ENCODE data around the gene CAMK1. TPM values are rescaled to one million over a fixed set of nuclear protein-coding genes. Genes with fewer than 3 reads are reported as not detected.
A peak's percentile ranks its signal among the peaks of the same experiment; 100 is the strongest.

The CAMK1 gene
- total RNA-seq, 1 experiment from 2014 or later: 5.8 TPM

DNA sequence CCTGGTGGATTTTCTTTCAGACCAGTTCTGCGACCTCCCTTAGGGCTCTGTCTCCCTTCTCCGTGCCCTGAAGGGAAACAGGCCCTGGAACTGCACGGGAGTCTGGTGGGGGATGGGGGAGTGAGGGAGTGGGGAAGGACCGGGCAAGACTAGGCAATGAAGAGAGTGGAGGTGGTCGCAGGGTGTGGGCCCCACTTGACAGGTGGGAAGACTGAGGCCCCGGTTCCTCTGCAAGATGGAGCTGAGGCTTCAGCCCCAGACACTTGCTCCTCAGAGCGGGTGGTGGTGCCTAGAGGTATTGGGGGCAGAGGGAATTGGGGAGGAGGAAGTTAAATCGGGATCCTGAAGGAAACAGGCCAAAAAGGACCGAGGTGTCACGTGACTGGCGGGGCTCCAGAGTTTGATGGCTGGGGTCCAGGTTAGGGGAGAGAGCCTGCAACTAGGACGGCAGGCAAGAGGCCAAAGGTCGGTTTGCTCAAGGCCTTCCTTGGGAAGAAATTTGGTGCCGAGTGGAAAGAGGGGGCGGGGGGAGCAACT is 597 bp upstream of the CAMK1 start:
- DNase-seq: no peak
- Histone ChIP-seq H3K27ac (no peak overlapping the region), H3K4me3 (peak overlapping the region; percentile 50; the same call in 1 of the 2 replicates), H3K4me1 (no peaks in the 10 kb centered on the region), H3K27me3 (no peaks in the 10 kb centered on the region), H3K9me3 (replicated peaks) (no peaks in the 10 kb centered on the region), H3K36me3 (no peaks in the 10 kb centered on the region)

DNA sequence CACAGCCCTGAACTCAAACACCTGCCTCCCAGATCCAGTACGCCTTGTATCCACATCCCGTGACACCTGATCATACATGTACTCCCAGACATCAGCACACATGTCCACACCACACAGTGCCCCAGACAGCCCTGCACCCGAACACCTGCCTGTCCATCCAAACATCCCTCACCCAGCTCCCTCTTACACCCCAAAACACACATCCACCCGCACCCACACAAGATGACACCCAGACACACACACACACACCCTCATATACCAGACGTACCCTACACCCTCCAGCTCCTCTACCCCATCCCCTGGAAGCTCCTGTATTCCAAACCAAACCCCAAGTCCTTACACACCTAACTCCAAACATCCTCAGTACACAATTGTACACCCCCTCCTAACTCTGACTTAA is 735 bp downstream of the CAMK1 start:
- Histone ChIP-seq H3K9me3 (replicated peaks) (no peaks in the 10 kb centered on the region), H3K4me3 (no peak overlapping the region), H3K27me3 (no peaks in the 10 kb centered on the region), H3K27ac (no peak overlapping the region), H3K4me1 (no peaks in the 10 kb centered on the region), H3K36me3 (no peaks in the 10 kb centered on the region)
- no peak for DNase-seq

DNA sequence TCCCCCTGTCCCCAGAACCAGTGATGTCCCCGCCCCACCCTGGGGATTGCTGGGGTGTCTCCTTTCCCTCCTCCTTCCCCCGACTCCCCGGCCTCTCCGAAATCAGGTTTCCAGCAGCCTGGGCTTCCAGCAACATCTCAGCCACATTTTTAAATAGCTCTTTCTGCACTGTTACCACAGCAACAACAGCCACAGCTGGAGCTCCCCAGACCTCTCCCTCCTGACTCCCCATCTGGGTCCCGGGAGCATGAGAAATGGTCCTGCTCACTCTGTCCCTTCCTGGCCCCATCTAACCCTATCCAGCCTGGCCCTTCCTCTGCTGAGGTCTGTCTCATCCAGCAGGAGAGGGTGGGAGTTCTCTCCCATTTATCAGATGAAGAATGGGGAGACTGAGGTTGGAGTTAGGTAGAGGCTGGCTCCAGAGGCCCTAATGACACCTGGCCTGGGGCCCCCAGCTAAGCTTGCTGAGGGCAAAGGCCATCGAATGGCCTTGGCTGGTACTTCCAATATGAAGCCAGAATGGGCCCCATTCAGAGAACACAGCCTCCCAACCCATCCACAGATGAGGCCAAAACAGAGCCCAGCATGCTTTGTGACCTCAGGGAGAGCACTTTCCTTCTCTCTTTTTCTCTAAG is 1.5 kb downstream of the CAMK1 start:
- no peak for DNase-seq
- no peak overlapping the region for H3K27ac ChIP-seq
- H3K4me1 ChIP-seq: no peaks in the 10 kb centered on the region
- no peaks in the 10 kb centered on the region for H3K36me3 ChIP-seq
- no peaks in the 10 kb centered on the region for H3K9me3 ChIP-seq (replicated peaks)
- H3K27me3 ChIP-seq: no peaks in the 10 kb centered on the region
- no peak overlapping the region for H3K4me3 ChIP-seq

DNA sequence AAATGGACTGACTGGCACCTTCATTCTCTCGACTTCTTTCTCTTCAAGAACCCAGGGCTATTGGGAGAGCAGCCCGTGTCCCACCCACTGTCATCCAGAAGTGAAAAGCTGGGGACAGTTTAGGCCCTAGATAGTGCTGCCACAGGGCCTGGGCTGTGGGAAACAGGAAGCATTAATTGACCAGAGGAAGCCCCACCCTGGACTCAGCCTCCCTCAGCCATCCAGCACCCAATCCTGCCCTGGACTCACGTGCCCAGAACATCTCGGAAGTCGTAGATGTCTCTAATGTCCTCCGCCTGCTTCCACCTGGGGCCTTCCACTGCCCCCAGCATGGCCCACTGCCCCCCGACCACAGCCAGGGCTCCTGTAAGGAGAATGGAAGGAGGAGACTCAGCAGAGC is 2.3 kb downstream of the CAMK1 start:
- Histone ChIP-seq H3K4me3 (no peak overlapping the region), H3K9me3 (replicated peaks) (no peaks in the 10 kb centered on the region), H3K27me3 (no peaks in the 10 kb centered on the region), H3K4me1 (no peaks in the 10 kb centered on the region), H3K27ac (no peak overlapping the region), H3K36me3 (no peaks in the 10 kb centered on the region)
- no peak for DNase-seq

DNA sequence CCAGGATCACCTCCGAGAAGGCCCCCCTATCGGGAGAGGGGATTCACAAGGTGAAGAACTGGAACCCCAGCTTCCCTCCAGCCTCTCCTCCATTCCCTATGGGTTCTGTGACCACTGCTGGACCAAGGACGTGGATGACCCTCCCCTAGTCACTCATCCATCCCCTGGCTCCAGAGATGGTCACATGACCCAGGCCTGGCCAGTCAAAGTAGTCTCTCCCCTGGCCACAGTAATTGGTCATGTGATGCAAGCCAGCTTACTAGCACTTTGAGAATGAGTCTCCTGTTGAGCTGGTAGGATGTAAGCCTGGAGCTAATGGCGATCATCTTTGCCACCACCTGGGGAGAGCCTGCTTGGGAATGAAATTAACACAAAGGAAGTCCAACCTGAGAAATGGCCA is 3.9 kb downstream of the CAMK1 start:
- no peak overlapping the region for H3K27ac ChIP-seq
- no peak for DNase-seq

DNA sequence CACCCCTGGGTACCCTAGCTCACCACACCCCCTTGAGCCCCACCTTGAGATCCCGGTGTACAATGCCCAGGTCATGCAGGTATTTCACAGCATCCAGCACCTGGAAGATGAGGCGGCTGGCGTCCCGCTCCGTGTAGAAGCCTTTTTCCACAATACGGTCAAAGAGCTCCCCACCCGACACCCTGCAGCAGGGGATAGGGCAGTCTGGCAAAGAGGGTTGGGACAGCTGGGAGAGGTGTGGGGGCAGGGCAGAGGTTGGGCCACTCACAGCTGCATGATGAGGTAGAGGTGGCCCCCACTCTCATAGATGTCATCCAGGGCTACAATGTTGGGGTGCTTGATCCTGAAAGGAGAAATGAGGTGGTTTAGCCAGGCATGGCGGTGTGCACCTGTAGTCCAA is 6.9 kb downstream of the CAMK1 start:
- no peak for DNase-seq
- no peaks in the 10 kb centered on the region for H3K4me1 ChIP-seq
- no peak overlapping the region for H3K4me3 ChIP-seq
- no peak overlapping the region for H3K27ac ChIP-seq
- peaks cover 5% of the 10 kb centered on the region for H3K36me3 ChIP-seq
- H3K27me3 ChIP-seq: no peaks in the 10 kb centered on the region
- H3K9me3 ChIP-seq (replicated peaks): no peaks in the 10 kb centered on the region

More for the DNA sequence above, 3.9 kb downstream of the CAMK1 start:
- H3K4me1 ChIP-seq: no peaks in the 10 kb centered on the region
- no peaks in the 10 kb centered on the region for H3K27me3 ChIP-seq
- H3K9me3 ChIP-seq (replicated peaks): no peaks in the 10 kb centered on the region
- H3K36me3 ChIP-seq: no peaks in the 10 kb centered on the region
- no peak overlapping the region for H3K4me3 ChIP-seq

DNA sequence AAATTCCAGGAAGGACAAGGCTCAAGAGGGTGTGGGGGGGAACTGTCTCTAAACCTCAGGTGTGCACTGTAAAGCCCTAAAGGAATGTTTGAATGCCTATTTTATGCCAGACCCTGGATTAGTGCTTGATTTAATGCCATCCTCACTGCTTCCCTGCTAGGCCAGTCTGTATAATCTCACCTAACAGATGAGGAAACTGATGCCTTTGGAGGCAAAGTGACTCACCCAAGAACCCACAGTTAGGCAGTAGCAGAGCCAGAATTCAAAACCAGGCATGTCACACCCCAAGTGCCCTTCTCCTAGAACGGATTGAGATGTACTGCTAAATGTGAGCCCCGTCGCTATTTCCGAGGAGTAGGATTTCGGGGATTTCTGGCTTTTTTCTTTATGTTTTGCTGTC is 7.8 kb downstream of the CAMK1 start:
- Histone ChIP-seq H3K36me3 (peaks cover 8% of the 10 kb centered on the region), H3K27ac (no peak overlapping the region), H3K27me3 (no peaks in the 10 kb centered on the region), H3K9me3 (replicated peaks) (no peaks in the 10 kb centered on the region), H3K4me1 (no peaks in the 10 kb centered on the region), H3K4me3 (no peak overlapping the region)
- DNase-seq: no peak

DNA sequence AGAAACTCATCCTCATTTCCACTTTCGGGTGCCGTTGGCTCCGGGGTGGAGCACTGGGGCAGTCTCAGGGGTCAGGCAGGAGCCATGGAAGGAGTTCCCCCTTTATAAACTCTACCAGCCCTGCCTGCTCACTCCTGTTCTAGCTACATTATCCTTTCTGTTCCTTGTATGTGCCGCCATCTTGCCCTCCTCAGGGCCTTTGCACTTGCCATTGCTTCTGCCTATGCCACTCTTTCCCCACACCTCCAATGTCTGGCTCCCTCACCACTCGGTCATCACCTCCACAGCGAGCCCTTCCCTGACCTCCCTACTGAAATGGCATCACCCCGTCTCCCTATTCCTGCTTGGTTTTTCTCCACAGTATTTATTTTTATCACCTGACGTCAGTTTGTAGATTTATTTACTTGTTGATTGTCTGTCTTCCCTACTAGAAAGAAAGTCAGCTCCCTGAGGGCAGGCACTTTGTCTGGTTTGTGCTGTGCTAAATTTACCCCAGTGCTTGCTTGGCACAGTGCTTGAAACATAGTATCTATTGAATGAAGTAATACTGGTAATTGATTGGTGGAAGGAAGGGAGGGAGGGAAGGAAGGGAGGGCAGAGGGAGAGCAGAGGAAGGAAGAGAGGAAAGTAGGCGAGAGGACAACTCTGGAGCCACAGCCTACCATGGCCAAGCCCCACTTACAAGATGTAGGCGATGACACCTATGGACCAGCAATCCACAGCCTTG is 8.8 kb downstream of the CAMK1 start:
- H3K4me1 ChIP-seq: no peaks in the 10 kb centered on the region
- H3K9me3 ChIP-seq (replicated peaks): no peaks in the 10 kb centered on the region
- H3K27ac ChIP-seq: no peak overlapping the region
- H3K27me3 ChIP-seq: no peaks in the 10 kb centered on the region
- H3K36me3 ChIP-seq: peaks cover 13% of the 10 kb centered on the region
- DNase-seq: no peak
- H3K4me3 ChIP-seq: no peak overlapping the region

DNA sequence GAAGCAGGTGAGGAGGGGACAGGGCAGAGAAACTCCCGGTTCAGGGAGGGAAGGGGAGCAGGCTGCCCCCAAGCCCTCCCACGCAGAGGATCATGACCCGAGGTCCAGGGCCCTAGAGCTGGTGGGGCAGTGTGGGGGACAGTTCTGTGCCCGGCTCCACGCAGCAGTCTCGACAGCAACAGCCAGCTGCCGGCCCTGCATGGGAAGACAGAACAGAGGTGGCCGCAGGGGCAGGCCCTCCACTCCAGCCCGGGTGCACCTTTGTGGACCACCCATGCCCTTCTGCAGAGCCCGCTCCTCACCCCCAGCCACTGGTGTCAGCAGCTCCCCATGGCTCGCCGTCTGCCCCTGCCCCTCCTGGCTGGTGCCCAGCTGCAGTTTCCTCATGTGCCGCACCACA is 12.3 kb downstream of the CAMK1 start:
- Histone ChIP-seq H3K4me3 (no peak overlapping the region), H3K4me1 (no peaks in the 10 kb centered on the region), H3K9me3 (replicated peaks) (no peaks in the 10 kb centered on the region), H3K36me3 (peaks cover 19% of the 10 kb centered on the region), H3K27ac (no peak overlapping the region), H3K27me3 (no peaks in the 10 kb centered on the region)
- no peak for DNase-seq

DNA sequence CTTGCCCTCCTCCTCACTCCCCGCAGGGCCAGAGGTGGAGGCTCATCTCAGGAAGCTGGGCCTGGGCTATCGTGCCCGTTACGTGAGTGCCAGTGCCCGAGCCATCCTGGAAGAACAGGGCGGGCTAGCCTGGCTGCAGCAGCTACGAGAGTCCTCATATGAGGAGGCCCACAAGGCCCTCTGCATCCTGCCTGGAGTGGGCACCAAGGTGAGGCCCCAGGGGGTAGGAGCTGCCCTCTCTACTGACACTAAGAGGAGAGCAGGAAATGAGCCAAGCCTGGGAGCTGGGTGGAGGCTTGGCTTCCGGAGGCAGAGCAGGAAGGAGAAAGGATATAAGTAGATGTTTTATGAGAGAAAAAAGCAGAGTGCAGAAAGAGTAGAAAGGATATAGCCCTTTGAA is 15.1 kb downstream of the CAMK1 start:
- DNase-seq: no peak
- Histone ChIP-seq H3K27ac (no peak overlapping the region), H3K36me3 (peaks cover 23% of the 10 kb centered on the region), H3K4me3 (no peak overlapping the region), H3K9me3 (replicated peaks) (no peaks in the 10 kb centered on the region), H3K27me3 (no peaks in the 10 kb centered on the region), H3K4me1 (no peaks in the 10 kb centered on the region)

DNA sequence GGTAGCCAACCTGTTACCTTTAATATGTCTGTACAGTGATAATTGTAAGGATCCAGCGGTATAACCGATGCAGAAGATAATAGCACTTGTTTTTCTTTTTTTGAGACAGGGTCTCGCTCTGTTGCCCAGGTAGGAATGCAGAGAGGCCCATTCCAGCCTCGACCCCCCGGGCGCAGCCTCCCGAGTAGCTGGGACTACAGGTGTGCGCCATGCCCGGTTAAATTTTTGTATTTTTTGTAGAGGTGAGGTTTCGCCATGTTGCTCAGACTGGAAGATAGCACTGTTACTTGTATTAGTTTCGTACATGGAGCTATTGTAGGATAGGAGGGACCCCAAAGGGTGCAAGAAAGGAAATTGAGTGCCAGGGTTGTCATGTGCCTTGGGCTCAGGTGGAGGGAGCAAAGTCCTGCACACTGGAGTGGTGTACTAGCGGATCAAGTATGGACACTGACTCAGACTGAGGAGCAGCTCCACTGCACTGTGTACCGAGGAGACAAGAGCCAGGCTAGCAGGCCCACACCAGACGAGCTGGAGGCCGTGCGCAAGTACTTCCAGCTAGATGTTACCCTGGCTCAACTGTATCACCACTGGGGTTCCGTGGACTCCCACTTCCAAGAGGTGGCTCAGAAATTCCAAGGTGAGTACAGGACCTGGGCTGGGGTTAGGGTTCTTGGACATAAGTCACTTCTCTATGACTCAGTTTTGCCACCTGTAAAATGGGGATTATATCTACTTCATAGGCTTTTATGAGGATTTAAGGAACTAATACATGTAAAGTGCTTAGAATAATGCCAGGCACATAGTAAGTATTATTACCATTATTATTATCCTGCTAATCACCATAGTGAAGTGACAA is 19.0 kb downstream of the CAMK1 start:
- peaks cover 20% of the 10 kb centered on the region for H3K36me3 ChIP-seq

DNA sequence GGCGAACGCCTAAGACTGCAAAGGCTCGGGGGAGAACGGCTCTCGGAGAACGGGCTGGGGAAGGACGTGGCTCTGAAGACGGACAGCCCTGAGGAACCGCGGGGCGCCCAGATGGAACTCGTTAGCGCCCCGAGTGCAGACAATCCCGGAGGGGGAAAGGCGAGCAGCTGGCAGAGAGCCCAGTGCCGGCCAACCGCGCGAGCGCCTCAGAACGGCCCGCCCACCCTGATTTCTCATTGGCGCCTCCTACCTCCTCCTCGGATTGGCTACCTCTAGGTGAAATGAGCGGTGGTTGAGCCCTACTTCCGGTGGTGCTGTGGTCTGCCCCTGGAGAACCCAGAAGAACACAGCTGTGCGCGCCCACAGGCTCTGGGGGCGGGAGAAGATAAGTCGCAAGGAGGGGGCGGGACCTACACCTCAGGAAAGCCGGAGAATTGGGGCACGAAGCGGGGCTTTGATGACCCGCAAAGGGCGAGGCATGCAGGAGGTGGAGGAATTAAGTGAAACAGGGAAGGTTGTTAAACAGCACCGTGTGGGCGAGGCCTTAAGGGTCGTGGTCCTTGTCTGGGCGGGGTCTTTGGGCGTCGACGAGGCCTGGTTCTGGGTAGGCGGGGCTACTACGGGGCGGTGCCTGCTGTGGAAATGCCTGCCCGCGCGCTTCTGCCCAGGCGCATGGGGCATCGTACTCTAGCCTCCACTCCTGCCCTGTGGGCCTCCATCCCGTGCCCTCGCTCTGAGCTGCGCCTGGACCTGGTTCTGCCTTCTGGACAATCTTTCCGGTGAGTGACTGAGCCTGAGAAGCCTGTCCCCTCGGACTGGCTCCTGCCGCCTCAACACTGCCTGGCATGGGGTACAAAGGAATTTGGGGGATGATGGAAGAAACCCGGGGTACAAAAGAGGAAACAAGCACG is 19.8 kb downstream of the CAMK1 start, which contains the start of gene OGG1:
Gene OGG1, plus strand, starts transcription at position 308 of the 911 bp plus-strand sequence. Its CDS starts 335 bp downstream, at position 643.
- peak; percentile 98 to 99 for DNase-seq
- Histone ChIP-seq H3K36me3 (peaks cover 23% of the 10 kb centered on the region), H3K4me3 (peak within 1 kb of the TSS; percentile 66), H3K9me3 (replicated peaks) (no peaks in the 10 kb centered on the region), H3K27me3 (no peaks in the 10 kb centered on the region), H3K4me1 (no peaks in the 10 kb centered on the region), H3K27ac (peak within 1 kb of the TSS; percentile 78)

More for the DNA sequence above, 19.0 kb downstream of the CAMK1 start:
- no peaks in the 10 kb centered on the region for H3K4me1 ChIP-seq
- H3K4me3 ChIP-seq: peak overlapping the region; percentile 66
- peak in 1 of 2 experiments; percentile 29 for DNase-seq
- H3K9me3 ChIP-seq (replicated peaks): no peaks in the 10 kb centered on the region
- peak overlapping the region; percentile 78; the same call in 1 of the 2 replicates for H3K27ac ChIP-seq
- no peaks in the 10 kb centered on the region for H3K27me3 ChIP-seq

DNA sequence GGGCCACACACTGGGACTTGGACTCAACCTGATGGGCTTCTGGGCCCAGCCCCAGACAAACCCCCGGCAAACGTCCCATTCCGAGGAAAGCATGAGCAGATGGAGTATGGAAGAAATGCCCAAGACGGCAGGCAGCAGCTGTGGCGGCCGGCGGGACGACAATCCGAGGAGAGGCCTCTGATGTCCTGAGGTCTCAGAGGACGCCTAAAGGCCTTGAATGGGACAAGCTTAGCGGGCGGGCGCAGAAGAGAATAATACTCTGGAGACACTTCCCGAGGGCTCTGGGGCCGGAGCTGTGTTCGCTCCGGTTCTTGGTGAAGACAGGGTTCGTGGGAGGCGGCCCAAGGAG is 20.5 kb downstream of the CAMK1 start:
- no peaks in the 10 kb centered on the region for H3K4me1 ChIP-seq

DNA sequence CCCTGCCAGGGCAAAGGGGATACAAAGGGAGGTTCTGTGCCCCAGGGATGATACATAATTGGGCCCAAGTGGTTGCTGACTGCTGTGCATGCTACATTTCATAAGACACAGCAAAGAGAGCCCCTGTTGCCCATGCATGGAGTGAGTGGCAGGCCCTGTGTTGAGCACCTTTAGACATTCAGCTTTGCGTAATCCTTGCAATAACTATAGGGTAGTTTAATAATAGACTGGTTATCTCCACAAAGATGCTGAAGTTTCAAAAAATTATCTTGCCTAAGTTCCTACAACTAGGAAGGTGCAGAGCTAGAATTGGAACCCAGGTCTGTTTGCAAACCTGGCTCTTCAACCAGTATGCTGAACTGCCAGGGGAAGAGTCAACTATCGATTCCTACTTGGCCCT is 21.7 kb downstream of the CAMK1 start:
- H3K27ac ChIP-seq: no peak overlapping the region
- H3K36me3 ChIP-seq: peaks cover 40% of the 10 kb centered on the region
- H3K27me3 ChIP-seq: no peaks in the 10 kb centered on the region
- H3K9me3 ChIP-seq (replicated peaks): no peaks in the 10 kb centered on the region
- H3K4me3 ChIP-seq: no peak overlapping the region
- H3K4me1 ChIP-seq: no peaks in the 10 kb centered on the region
- DNase-seq: no peak

More for the DNA sequence above, 20.5 kb downstream of the CAMK1 start:
- peak in 1 of 2 experiments; percentile 69 for DNase-seq
- peak overlapping the region; percentile 78 for H3K27ac ChIP-seq
- peaks cover 28% of the 10 kb centered on the region for H3K36me3 ChIP-seq
- H3K9me3 ChIP-seq (replicated peaks): no peaks in the 10 kb centered on the region
- H3K27me3 ChIP-seq: no peaks in the 10 kb centered on the region
- H3K4me3 ChIP-seq: peak overlapping the region; percentile 66
